Endothelial cell of umbilical vein (primary cell): ENCODE results near the gene SH3BGRL2. TPM values are rescaled to one million over a fixed set of nuclear protein-coding genes. Genes with fewer than 3 reads are reported as not detected.

Experiments
- BruUV-seq: library from RNA; stranded (reverse); fragments of 400-500 nt; replicated peaks from 2 replicates; lab custom pipeline; 2021; lab: Mats Ljungman, UMichigan
- CTCF ChIA-PET: fragments of 300-600, 350-600 bp; sonication (Branson Sonifier 250); formaldehyde crosslinking; loops from one replicate; lab custom pipeline; 2021; ENCODE audit warnings: antibody characterized with exemption, inconsistent platforms; lab: Charles Lee
- POLR2A ChIA-PET: fragments of 300-600, 350-600 bp; sonication (Branson Sonifier 250); formaldehyde crosslinking; loops from one replicate; lab custom pipeline; 2021; ENCODE audit warnings: antibody characterized with exemption, inconsistent platforms; lab: Charles Lee
- DNase-seq: peaks from one replicate; pipeline ENCODE4 v3.0.0-alpha.2; 2011; ENCODE audit warnings: low read depth, low spot score
- FAIRE-seq: peaks from 2 replicates; lab custom pipeline; 2011; peaks lifted over from hg19 to GRCh38; lab: Jason Lieb, UNC
- H2AFZ ChIP-seq: 2 replicates; pipeline ENCODE4 v1.6.0; 2012; ENCODE audit warnings: low read depth, low read length, control low read depth, inconsistent platforms
- H3K27ac ChIP-seq: 2 replicates; pipeline ENCODE4 v1.5.1; 2011; ENCODE audit warnings: low read depth, mild to moderate bottlenecking, control low read depth, low read length, moderate library complexity; ENCODE audit not compliant: insufficient read depth
- H3K27me3 ChIP-seq, 2 experiments: 2 replicates each; pipeline versions ENCODE4 v1.6.0 to v1.6.1; 2011; ENCODE audit warnings: low read length in 2 of 2, mixed read lengths in 1 of 2; ENCODE audit not compliant: control insufficient read depth in 2 of 2, insufficient read depth in 2 of 2
- H3K36me3 ChIP-seq, 2 experiments: 2 replicates in 1 of 2; 3 replicates in 1 of 2; pipeline ENCODE4 v1.5.1; 2011; ENCODE audit warnings: low read length in 2 of 2, mild to moderate bottlenecking in 1 of 2, moderate library complexity in 1 of 2; ENCODE audit not compliant: control insufficient read depth in 2 of 2, insufficient read depth in 2 of 2; ENCODE audit errors: extremely low read depth in 1 of 2
- H3K4me1 ChIP-seq: 3 replicates; pipeline ENCODE4 v1.5.1; 2011; ENCODE audit warnings: mild to moderate bottlenecking, low read length; ENCODE audit not compliant: control insufficient read depth, insufficient read depth; ENCODE audit errors: extremely low read depth
- H3K4me2 ChIP-seq: 2 replicates; pipeline ENCODE4 v1.6.1; 2011; ENCODE audit warnings: low read length, control low read depth, mixed read lengths; ENCODE audit not compliant: insufficient read depth
- H3K4me3 ChIP-seq, 3 experiments: fragments of 200-600 bp in 1 of 3; sonication (generic), shearing (Covaris generic) in 1 of 3; replicated peaks in 1 of 3; 2 replicates each; pipeline ENCODE4 v1.5.1; 2011 to 2016; ENCODE audit warnings: control low read depth in 3 of 3, low read length in 3 of 3, mild to moderate bottlenecking in 2 of 3, inconsistent platforms in 1 of 3, low read depth in 1 of 3, moderate library complexity in 1 of 3; ENCODE audit not compliant: insufficient read depth in 1 of 3
- H3K79me2 ChIP-seq: 2 replicates; pipeline ENCODE4 v1.6.0; 2012; ENCODE audit warnings: low read length, inconsistent platforms; ENCODE audit not compliant: control insufficient read depth, insufficient read depth
- H3K9ac ChIP-seq: replicated peaks from 2 replicates; pipeline ENCODE3; 2011; ENCODE audit warnings: low read length, control low read depth; ENCODE audit not compliant: insufficient read depth; ENCODE audit errors: extremely low read depth
- H3K9me1 ChIP-seq: replicated peaks from 3 replicates; pipeline ENCODE4 v1.6.0; 2011; ENCODE audit warnings: mild to moderate bottlenecking, low read length; ENCODE audit not compliant: control insufficient read depth, insufficient read depth; ENCODE audit errors: extremely low read depth
- H3K9me3 ChIP-seq: replicated peaks from 2 replicates; pipeline ENCODE4 v1.5.1; 2012; ENCODE audit warnings: low read length, inconsistent platforms; ENCODE audit not compliant: control insufficient read depth, insufficient read depth
- H4K20me1 ChIP-seq: replicated peaks from 2 replicates; pipeline ENCODE3; 2011; ENCODE audit warnings: mild to moderate bottlenecking, low read length; ENCODE audit not compliant: control insufficient read depth, insufficient read depth; ENCODE audit errors: extremely low read depth
- EZH2 ChIP-seq: IDR thresholded peaks from 2 replicates; pipeline ENCODE4 v1.6.1; 2012; ENCODE audit warnings: borderline replicate concordance, low read depth, mild to moderate bottlenecking, moderate library complexity, low read length, inconsistent platforms; ENCODE audit not compliant: severe bottlenecking
- FOS ChIP-seq: IDR thresholded peaks from 2 replicates; pipeline ENCODE4 v1.6.1; 2011; ENCODE audit warnings: mild to moderate bottlenecking, low read length, moderate library complexity, borderline replicate concordance; ENCODE audit not compliant: insufficient read depth
- GATA2 ChIP-seq: IDR thresholded peaks from 2 replicates; pipeline ENCODE4 v1.7.0; 2011; ENCODE audit warnings: low read depth, mild to moderate bottlenecking, moderate library complexity, mixed read lengths, low read length; ENCODE audit not compliant: insufficient read length, insufficient read depth
- MYC ChIP-seq: IDR thresholded peaks from one replicate; pipeline ENCODE4 v1.6.1; 2011; ENCODE audit warnings: mild to moderate bottlenecking, low read depth, low read length
- POLR2A ChIP-seq: IDR thresholded peaks from 2 replicates; pipeline ENCODE4 v1.6.1; 2012; ENCODE audit warnings: low read depth, mild to moderate bottlenecking, control low read depth, low read length
- POLR2AphosphoS5 ChIP-seq: IDR thresholded peaks from 2 replicates; pipeline ENCODE4 v1.6.1; 2012; ENCODE audit warnings: low read depth, mild to moderate bottlenecking, control low read depth, low read length, moderate library complexity; ENCODE audit not compliant: insufficient read depth
- dilution Hi-C: fragments of 300-500 bp; cut with MboI; formaldehyde crosslinking; loops from one replicate; pipeline ENCODE4 v1.15.0; 2019; ENCODE audit warnings: low sequenced_read_pairs; ENCODE audit not compliant: extremely low pct_ligation_motif_present
- intact Hi-C: fragments of 100-400 bp; cut with micrococcal nuclease; formaldehyde crosslinking; loops from one replicate; pipeline ENCODE4 v1.10.0; 2022
- polyA plus RNA-seq, 4 experiments: library from polyadenylated mRNA; depleted of rRNA in 3 of 4; stranded (reverse) in 3 of 4; unstranded in 1 of 4; fragments of >200 nt; gene quantifications; 2 replicates each; pipeline versions ENCODE4 v1.2.1 to v1.2.3, GENCODE V29; 2011 to 2012; ENCODE audit warnings: missing spikeins in 1 of 4
- total RNA-seq: library from RNA; stranded (reverse); gene quantifications from 2 replicates; pipeline ENCODE4 v1.2.3, GENCODE V29; 2021
- TF ChIP-seq, protein P1 (sequence below): IDR thresholded peaks from 2 replicates; pipeline ENCODE4 v1.6.1; 2011; ENCODE audit not compliant: insufficient read depth, insufficient read length
- TF ChIP-seq, protein P2 (sequence below), 2 donors: IDR thresholded peaks; 1 replicate in 1 of 2; 2 replicates in 1 of 2; pipeline ENCODE4 v1.5.1; 2011; ENCODE audit warnings: low read length in 2 of 2, mild to moderate bottlenecking in 2 of 2, moderate library complexity in 2 of 2, control low read depth in 1 of 2, inconsistent platforms in 1 of 2, low read depth in 1 of 2; ENCODE audit not compliant: insufficient read depth in 1 of 2; ENCODE audit errors: extremely low read depth in 1 of 2

Gene SH3BGRL2
- total and polyA plus RNA-seq, 2 donors (not counting 3 experiments of a cell fraction or from before 2014, with no cell fraction given), result 3.2 to 10.7 TPM

DNA sequence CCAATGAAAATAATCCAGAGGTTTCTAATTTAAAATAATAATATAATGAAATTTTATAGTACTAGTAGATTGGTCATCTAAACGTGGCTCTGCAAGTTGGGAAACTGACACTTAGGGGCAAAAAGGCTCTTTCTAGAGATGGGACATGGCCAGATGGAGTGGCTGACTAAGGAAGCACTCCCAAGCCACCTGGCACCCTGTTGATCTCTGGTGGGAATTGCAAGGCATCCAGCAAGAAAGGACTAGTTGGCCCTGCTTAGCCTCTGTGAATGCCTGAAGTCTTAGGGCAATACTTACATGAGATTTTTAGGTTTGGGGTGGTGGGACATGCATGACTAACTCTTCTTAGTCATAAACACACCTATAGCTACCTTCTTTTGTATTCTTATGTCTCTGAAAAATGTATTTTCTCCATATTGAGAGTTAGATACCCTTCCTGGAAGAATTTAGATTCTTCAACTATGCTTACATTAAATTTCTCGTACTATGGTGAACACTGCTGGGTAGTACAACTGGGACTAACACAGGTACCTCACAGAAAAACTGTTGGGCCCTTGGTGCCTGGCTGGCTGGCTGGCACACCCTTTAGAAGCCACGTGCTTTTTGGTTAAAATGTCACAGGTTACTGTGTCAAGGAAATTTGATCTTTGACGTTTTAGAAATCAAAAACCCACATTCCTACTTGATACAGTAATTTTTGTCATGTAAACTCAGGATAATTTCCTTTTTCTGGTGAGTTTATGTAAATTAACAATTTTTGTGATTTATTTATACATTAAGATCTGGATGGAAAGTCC, 25.0 kb upstream of the SH3BGRL2 start:
- CTCF ChIA-PET, result no interaction called here
- dilution Hi-C loops (no loop called here), intact Hi-C loops (no loop called here)

More for the DNA sequence above, 25.0 kb upstream of the SH3BGRL2 start:
- no peak overlapping the region for H3K4me2 ChIP-seq
- no peaks in the 10 kb centered on the region for H3K9me3 ChIP-seq
- no TSS peak for BruUV-seq
- no peak overlapping the region for H3K4me3 ChIP-seq
- H3K36me3 ChIP-seq, result no peaks in the 10 kb centered on the region
- H3K27me3 ChIP-seq, result no peaks in the 10 kb centered on the region
- H3K79me2 ChIP-seq, result no peaks in the 10 kb centered on the region
- peaks cover 2% of the 10 kb centered on the region for H3K4me1 ChIP-seq
- H3K9ac ChIP-seq, result no peak overlapping the region
- no peak overlapping the region for H3K27ac ChIP-seq
- no peaks in the 10 kb centered on the region for H4K20me1 ChIP-seq
- H3K9me1 ChIP-seq, result no peaks in the 10 kb centered on the region
- TF ChIP-seq, protein P1, sequence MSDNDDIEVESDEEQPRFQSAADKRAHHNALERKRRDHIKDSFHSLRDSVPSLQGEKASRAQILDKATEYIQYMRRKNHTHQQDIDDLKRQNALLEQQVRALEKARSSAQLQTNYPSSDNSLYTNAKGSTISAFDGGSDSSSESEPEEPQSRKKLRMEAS, result no peak
- no peak for TF ChIP-seq FOS
- no peak for TF ChIP-seq POLR2AphosphoS5
- no peak for TF ChIP-seq EZH2
- TF ChIP-seq, protein P2, sequence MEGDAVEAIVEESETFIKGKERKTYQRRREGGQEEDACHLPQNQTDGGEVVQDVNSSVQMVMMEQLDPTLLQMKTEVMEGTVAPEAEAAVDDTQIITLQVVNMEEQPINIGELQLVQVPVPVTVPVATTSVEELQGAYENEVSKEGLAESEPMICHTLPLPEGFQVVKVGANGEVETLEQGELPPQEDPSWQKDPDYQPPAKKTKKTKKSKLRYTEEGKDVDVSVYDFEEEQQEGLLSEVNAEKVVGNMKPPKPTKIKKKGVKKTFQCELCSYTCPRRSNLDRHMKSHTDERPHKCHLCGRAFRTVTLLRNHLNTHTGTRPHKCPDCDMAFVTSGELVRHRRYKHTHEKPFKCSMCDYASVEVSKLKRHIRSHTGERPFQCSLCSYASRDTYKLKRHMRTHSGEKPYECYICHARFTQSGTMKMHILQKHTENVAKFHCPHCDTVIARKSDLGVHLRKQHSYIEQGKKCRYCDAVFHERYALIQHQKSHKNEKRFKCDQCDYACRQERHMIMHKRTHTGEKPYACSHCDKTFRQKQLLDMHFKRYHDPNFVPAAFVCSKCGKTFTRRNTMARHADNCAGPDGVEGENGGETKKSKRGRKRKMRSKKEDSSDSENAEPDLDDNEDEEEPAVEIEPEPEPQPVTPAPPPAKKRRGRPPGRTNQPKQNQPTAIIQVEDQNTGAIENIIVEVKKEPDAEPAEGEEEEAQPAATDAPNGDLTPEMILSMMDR (IDR thresholded peaks at IDR 0.05; ENCODE audit: extremely low read depth in 1 of 2, insufficient read depth in 1 of 2, low read depth in 1 of 2, low read length in 2 of 2), result no peak
- no peak for TF ChIP-seq POLR2A
- TF ChIP-seq MYC, result no peak
- no peak for TF ChIP-seq GATA2
- POLR2A ChIA-PET, result no interaction called here
- FAIRE-seq (no peak), DNase-seq (no peak)
- H2AFZ ChIP-seq, result no peak overlapping the region
